Aorta (tissue), 5 donors: Measurements from ENCODE around the gene RAD51D. TPM values are rescaled to one million over a fixed set of nuclear protein-coding genes. Genes with fewer than 3 reads are reported as not detected.

Experiments
- ATAC-seq: fragments of 200-7000 bp; cut with Tn5 transposase; one replicate; pipeline ENCODE4 v1.9.1; 2022; ENCODE audit warnings: moderate library complexity; ENCODE audit not compliant: low FRiP score
- DNase-seq, 2 donors: peaks; one replicate each; pipeline ENCODE4 v3.0.0-alpha.2; 2020
- H3K27ac ChIP-seq, 2 donors: one replicate each; pipeline ENCODE4 v1.5.1; 2013; ENCODE audit warnings: low read length in 2 of 2, mild to moderate bottlenecking in 2 of 2, moderate library complexity in 2 of 2, control low read depth in 1 of 2, inconsistent platforms in 1 of 2, low read depth in 1 of 2
- H3K27me3 ChIP-seq, 2 donors: one replicate each; pipeline ENCODE4 v1.6.1; 2013; ENCODE audit warnings: control low read depth in 1 of 2, low read length in 1 of 2, mild to moderate bottlenecking in 1 of 2, moderate library complexity in 1 of 2; ENCODE audit not compliant: insufficient read depth in 2 of 2, control insufficient read depth in 1 of 2
- H3K36me3 ChIP-seq, 2 donors: one replicate each; pipeline ENCODE4 v1.6.1; 2013; ENCODE audit warnings: control low read depth in 1 of 2, low read length in 1 of 2, mild to moderate bottlenecking in 1 of 2; ENCODE audit not compliant: insufficient read depth in 2 of 2, control insufficient read depth in 1 of 2
- H3K4me1 ChIP-seq, 2 donors: one replicate each; pipeline ENCODE4 v1.6.1; 2013; ENCODE audit warnings: low read length in 2 of 2, control low read depth in 1 of 2, mild to moderate bottlenecking in 1 of 2, moderate library complexity in 1 of 2; ENCODE audit not compliant: insufficient read depth in 2 of 2, control insufficient read depth in 1 of 2
- H3K4me3 ChIP-seq, 2 donors: one replicate each; pipeline ENCODE4 v1.5.1; 2013; ENCODE audit warnings: low read length in 2 of 2, control low read depth in 1 of 2, mild to moderate bottlenecking in 1 of 2
- H3K9me3 ChIP-seq: one replicate; pipeline ENCODE4 v1.6.1; 2013; ENCODE audit warnings: mild to moderate bottlenecking, low read length; ENCODE audit not compliant: control insufficient read depth
- WGBS, 2 donors: extraction: QIAGEN DNeasy Blood & Tissue Kit; methylation state at CpG; one replicate each; pipeline ENCODE4 v1.1.7; 2013; 5-methylcytosine and 5-hydroxymethylcytosine counted together
- intact Hi-C, 2 donors: fragments of 100-400 bp; cut with DNase I; formaldehyde crosslinking; loops; one replicate each; pipeline versions ENCODE4 v1.14.2 to v1.15.0; 2022
- polyA plus RNA-seq, 2 donors: library from polyadenylated mRNA; stranded (reverse); fragments of 200-250 nt; gene quantifications; one replicate each; pipeline ENCODE4 v1.2.3, GENCODE V29; 2013
- total RNA-seq, 2 donors: library from RNA; stranded (reverse); fragmentation: NEBNext Ultra II Directional; extraction: Animal tissue kit (Norgen Biotek cat#: 25700); gene quantifications; one replicate each; pipeline ENCODE4 v1.2.1, GENCODE V29; 2021
- donor health status: healthy with polysubstance abuse.
- donor health status: Bipolar disorder and iron deficiency.
- donor health status: DM: no; HTN: no; CAD: no.
- donor health status: DM: no; HTN: no; CAD: no.
- donor health status: DM: yes; HTN: yes; CAD: no.

RAD51D gene
- total and polyA plus RNA-seq, 4 donors, result 3.6 to 17.3 (median 12.5) TPM

DNA sequence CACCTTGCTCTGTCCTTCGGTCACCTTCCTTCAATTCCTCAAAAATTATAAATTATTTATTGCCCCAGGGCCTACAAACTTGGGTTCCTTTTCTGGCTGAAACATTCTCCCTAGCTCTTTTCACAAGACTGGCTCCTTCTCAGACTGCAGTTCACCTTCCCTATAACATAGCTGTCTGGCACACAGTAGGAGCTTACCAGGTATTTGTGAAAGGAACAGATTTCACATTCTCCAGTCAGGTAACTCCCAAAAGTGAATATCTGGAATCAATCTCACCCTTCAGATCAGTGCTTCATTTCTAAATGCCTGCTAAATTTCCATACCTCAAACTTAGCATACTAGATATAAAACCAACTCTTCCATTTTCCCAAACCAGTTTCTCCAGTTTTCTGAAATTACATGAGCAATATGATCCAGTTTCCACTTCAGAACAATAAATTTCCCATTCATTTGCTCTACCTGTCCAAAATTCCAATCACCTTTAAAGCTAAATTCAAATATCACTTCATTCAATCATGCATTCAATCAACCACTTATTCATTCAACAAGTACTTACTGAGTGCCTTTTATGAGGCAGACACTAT lies 62.2 kb downstream of the RAD51D start:
- WGBS, 2 donors, result 96 to 99% methylated on average over 1 of the region's 1 CpG
- H3K36me3 ChIP-seq, result no peaks in the 10 kb centered on the region
- DNase-seq, result no peak
- no peaks in the 10 kb centered on the region for H3K9me3 ChIP-seq
- H3K4me1 ChIP-seq, result peaks cover 1 to 2% of the 10 kb centered on the region in 2 donors
- H3K4me3 ChIP-seq, result no peak overlapping the region
- no peaks in the 10 kb centered on the region for H3K27me3 ChIP-seq
- intact Hi-C loops, result no loop called here
- no peak for ATAC-seq
- no peak overlapping the region for H3K27ac ChIP-seq

DNA sequence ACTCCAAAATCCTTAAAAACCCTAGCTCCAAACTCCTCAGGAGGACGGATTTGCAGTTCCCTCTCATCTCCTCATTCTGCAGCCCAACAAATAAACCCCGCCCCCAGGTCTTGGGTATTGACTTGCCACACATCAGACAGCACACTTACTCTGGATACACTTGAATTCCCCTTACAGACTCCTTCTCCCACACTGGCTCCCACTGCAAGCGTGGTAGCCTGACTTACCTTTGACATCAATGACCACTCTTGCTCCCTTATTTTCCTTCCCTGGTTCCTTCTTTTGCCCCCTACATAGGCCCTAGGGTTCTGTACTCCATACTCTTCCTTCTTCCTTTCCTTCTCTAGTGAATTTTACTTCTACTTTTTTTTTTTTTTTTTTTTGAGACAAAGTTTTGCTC lies 63.6 kb downstream of the RAD51D start:
- intact Hi-C loops, result no loop called here
- ATAC-seq, result no peak
- Histone ChIP-seq H3K27me3 (no peaks in the 10 kb centered on the region), H3K27ac (no peak overlapping the region), H3K36me3 (no peaks in the 10 kb centered on the region), H3K4me3 (no peak overlapping the region), H3K9me3 (no peaks in the 10 kb centered on the region), H3K4me1 (peaks cover 1 to 2% of the 10 kb centered on the region in 2 donors)
- 90 to 96% methylated on average over 3 of the region's 3 CpGs for WGBS, 2 donors
- no peak for DNase-seq

DNA sequence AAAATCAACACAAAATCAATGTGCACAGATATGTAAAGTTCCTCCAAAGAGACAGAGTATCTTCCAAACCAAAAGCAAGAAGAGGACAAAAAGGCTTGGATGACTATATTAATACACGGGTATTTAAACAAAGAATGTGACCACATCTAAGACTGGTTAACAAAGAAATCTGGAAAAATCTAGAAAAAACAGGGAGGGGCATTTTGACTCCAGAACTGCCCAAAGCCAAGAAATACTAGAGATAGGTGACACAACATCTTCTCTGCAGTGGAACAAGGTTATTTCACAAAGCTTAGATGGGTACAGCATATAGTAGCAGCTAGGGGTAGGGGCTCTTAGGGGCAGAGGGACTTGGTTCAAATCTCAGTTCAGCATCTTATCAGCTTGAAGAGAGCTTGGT lies 66.5 kb downstream of the RAD51D start:
- intact Hi-C loops, result no loop called here
- WGBS, 2 donors, result 88 to 93% methylated on average over 1 of the region's 1 CpG
- Histone ChIP-seq H3K4me1 (peaks cover 1 to 2% of the 10 kb centered on the region in 2 donors), H3K27ac (no peak overlapping the region), H3K27me3 (no peaks in the 10 kb centered on the region), H3K9me3 (no peaks in the 10 kb centered on the region), H3K36me3 (no peaks in the 10 kb centered on the region), H3K4me3 (no peak overlapping the region)
- ATAC-seq (no peak), DNase-seq (no peak)

- H3K36me3 ChIP-seq, result no peaks in the 10 kb centered on the region
- no peak overlapping the region for H3K27ac ChIP-seq
- peaks cover 1 to 2% of the 10 kb centered on the region in 2 donors for H3K4me1 ChIP-seq
- H3K4me3 ChIP-seq, result no peak overlapping the region
- intact Hi-C loops, result no loop called here
- DNase-seq, result no peak
- H3K27me3 ChIP-seq, result no peaks in the 10 kb centered on the region
- no peaks in the 10 kb centered on the region for H3K9me3 ChIP-seq
- no peak for ATAC-seq
Measured at GRCh38 chr17:35052780-35053179, 66.9 kb downstream of the RAD51D start.

DNA sequence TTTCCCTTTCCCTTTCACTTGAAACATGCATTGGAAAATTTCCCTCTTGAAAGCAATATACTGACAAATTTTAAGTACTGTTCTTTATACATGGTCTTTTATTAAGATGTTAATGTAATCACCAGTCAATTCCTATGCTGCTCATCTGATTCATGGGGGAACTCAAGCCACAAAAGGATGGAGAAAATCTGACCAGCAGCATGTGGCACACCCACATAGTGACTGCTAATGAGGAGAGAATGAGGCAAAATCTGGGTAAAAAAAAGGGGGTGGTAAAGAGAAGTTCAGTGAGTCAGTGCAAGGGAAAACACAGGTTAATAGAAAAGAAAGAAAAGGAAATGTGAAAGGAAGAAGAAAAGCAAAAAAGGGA lies 67.4 kb downstream of the RAD51D start:
- H3K4me3 ChIP-seq, result no peak overlapping the region
- no peaks in the 10 kb centered on the region for H3K27me3 ChIP-seq
- no peaks in the 10 kb centered on the region for H3K36me3 ChIP-seq
- DNase-seq, result no peak
- H3K4me1 ChIP-seq, result peaks cover 1 to 2% of the 10 kb centered on the region in 2 donors
- H3K9me3 ChIP-seq, result no peaks in the 10 kb centered on the region
- H3K27ac ChIP-seq, result no peak overlapping the region
- intact Hi-C loops, result no loop called here
- no peak for ATAC-seq

- ATAC-seq (no peak), DNase-seq (no peak)
- no peak overlapping the region for H3K27ac ChIP-seq
- 56 to 60% methylated on average over 6 of the region's 6 CpGs for WGBS, 2 donors
- H3K4me3 ChIP-seq, result no peak overlapping the region
- intact Hi-C loops, result no loop called here
- H3K36me3 ChIP-seq, result no peaks in the 10 kb centered on the region
- H3K9me3 ChIP-seq, result no peaks in the 10 kb centered on the region
- peaks cover 1 to 2% of the 10 kb centered on the region in 2 donors for H3K4me1 ChIP-seq
- no peaks in the 10 kb centered on the region for H3K27me3 ChIP-seq
Measured at GRCh38 chr17:35051579-35052240, 68.0 kb downstream of the RAD51D start.

- H3K27ac ChIP-seq, result no peak overlapping the region
- no peak for ATAC-seq
Measured at GRCh38 chr17:35051183-35051578, 68.5 kb downstream of the RAD51D start.

GRCh38 chr17:35050170-35050569 lies 69.5 kb downstream of the RAD51D start:
- WGBS, 2 donors, result 94 to 98% methylated on average over 2 of the region's 2 CpGs
- intact Hi-C loops, result no loop called here
- no peak overlapping the region for H3K4me3 ChIP-seq

More at GRCh38 chr17:35051183-35051578, 68.5 kb downstream of the RAD51D start:
- 35 to 37% methylated on average over 2 of the region's 2 CpGs for WGBS, 2 donors
- Histone ChIP-seq H3K9me3 (no peaks in the 10 kb centered on the region), H3K4me1 (peaks cover 1 to 2% of the 10 kb centered on the region in 2 donors), H3K4me3 (no peak overlapping the region), H3K36me3 (no peaks in the 10 kb centered on the region), H3K27me3 (no peaks in the 10 kb centered on the region)
- intact Hi-C loops, result no loop called here
- no peak for DNase-seq

GRCh38 chr17:35048685-35049379 lies 70.8 kb downstream of the RAD51D start:
- ATAC-seq (no peak), DNase-seq (no peak)
- H3K4me3 ChIP-seq, result no peak overlapping the region
- WGBS, 2 donors, result 86 to 89% methylated on average over 3 of the region's 3 CpGs
- H3K27me3 ChIP-seq, result no peaks in the 10 kb centered on the region
- H3K9me3 ChIP-seq, result no peaks in the 10 kb centered on the region
- no peaks in the 10 kb centered on the region for H3K36me3 ChIP-seq
- intact Hi-C loops, result no loop called here
- peaks cover under 1 to 2% of the 10 kb centered on the region in 2 donors for H3K4me1 ChIP-seq
- no peak overlapping the region for H3K27ac ChIP-seq

More at GRCh38 chr17:35050170-35050569, 69.5 kb downstream of the RAD51D start:
- ATAC-seq (no peak), DNase-seq (no peak)
- no peaks in the 10 kb centered on the region for H3K9me3 ChIP-seq
- no peaks in the 10 kb centered on the region for H3K36me3 ChIP-seq
- H3K27me3 ChIP-seq, result no peaks in the 10 kb centered on the region
- peaks cover 1 to 2% of the 10 kb centered on the region in 2 donors for H3K4me1 ChIP-seq
- H3K27ac ChIP-seq, result no peak overlapping the region
